Activated CD4-positive, alpha-beta T cell treated with anti-CD3 and anti-CD28 coated beads, Interleukin-2, amount 10 ng/mL, durations not matched to agents 24 days and 14 days (primary cell): ENCODE data around the gene CAST. TPM values are rescaled to one million over a fixed set of nuclear protein-coding genes. Genes with fewer than 3 reads are reported as not detected.

ENCODE experiments used
- DNase-seq: peaks from one replicate; pipeline ENCODE4 v3.0.0; 2022
- H3K27ac Mint-ChIP-seq: one replicate; pipeline ENCODE4 v1.8.0; 2022; ENCODE audit warnings: mild to moderate bottlenecking, mixed read lengths
- H3K27me3 Mint-ChIP-seq: one replicate; pipeline ENCODE4 v1.8.0; 2022; ENCODE audit warnings: mixed read lengths
- H3K36me3 Mint-ChIP-seq: one replicate; pipeline ENCODE4 v1.8.0; 2022; ENCODE audit warnings: low read depth, mild to moderate bottlenecking, mixed read lengths
- H3K4me1 Mint-ChIP-seq: one replicate; pipeline ENCODE4 v1.8.0; 2021; ENCODE audit warnings: mixed read lengths
- H3K4me3 Mint-ChIP-seq: one replicate; pipeline ENCODE4 v1.8.0; 2022; ENCODE audit warnings: mild to moderate bottlenecking, moderate library complexity, mixed read lengths
- H3K9me3 Mint-ChIP-seq: one replicate; pipeline ENCODE4 v1.8.0; 2021; ENCODE audit warnings: mixed read lengths
- intact Hi-C: fragments of 100-400 bp; cut with micrococcal nuclease; formaldehyde crosslinking; loops from one replicate; pipeline ENCODE4 v1.15.1; 2023
- total RNA-seq: library from RNA; stranded (reverse); gene quantifications from 2 replicates; pipeline ENCODE4 v1.2.3, GENCODE V29; 2022

CAST gene
- total RNA-seq, 1 donor from 2014 or later: 104 TPM

DNA sequence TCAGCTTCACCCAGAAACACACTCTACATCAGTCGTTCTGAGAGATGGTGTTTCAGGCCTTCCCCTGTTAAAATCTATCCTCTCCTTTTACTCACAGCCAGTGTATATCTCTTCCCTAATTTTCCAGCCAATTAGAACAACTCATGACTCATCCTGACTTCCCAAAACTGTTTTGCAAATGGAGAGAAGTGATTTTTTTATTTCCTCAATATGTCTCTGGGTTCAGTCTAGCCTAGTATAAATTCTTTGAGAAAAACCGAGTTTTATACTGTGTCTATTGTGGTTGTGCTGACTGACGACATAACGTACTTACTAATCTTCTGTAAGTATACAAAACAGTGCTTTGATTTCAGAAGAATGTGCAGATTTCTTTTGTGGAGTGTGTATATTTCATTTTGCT, 28.4 kb upstream of the CAST start:
- no peak for DNase-seq
- Mint-ChIP-seq H3K27ac (no peak overlapping the region), H3K9me3 (no peaks in the 10 kb centered on the region), H3K36me3 (no peaks in the 10 kb centered on the region), H3K4me3 (no peak overlapping the region), H3K27me3 (peaks cover 38% of the 10 kb centered on the region), H3K4me1 (no peaks in the 10 kb centered on the region)
- intact Hi-C loops: no loop called here

DNA sequence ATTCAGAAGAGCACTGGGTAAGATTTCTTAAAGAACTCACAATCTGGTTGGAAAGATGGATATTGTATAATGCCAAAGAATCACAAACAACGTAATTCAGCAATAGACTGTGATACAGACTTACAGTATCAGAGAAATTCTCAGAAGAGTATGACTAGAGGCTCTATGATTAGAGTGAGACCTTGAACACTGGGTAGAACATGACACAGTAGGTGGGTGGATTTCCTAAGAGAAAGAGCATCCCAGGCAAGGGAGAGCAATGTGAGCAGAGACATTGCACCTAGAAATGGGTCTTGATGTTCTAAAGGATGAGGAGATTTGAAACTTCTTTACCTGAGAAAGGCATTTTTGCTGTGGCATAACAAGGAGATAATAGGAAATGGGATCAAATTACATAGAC, 27.3 kb upstream of the CAST start:
- H3K36me3 Mint-ChIP-seq: no peaks in the 10 kb centered on the region

GRCh38 chr5:96636046-96636445, 26.1 kb upstream of the CAST start:
- no peaks in the 10 kb centered on the region for H3K4me1 Mint-ChIP-seq
- no peak overlapping the region for H3K4me3 Mint-ChIP-seq
- no peak for DNase-seq
- no peak overlapping the region for H3K27ac Mint-ChIP-seq
- H3K36me3 Mint-ChIP-seq: no peaks in the 10 kb centered on the region
- peaks cover 47% of the 10 kb centered on the region for H3K27me3 Mint-ChIP-seq
- intact Hi-C loops: no loop called here
- H3K9me3 Mint-ChIP-seq: no peaks in the 10 kb centered on the region

More for the DNA sequence above, 27.3 kb upstream of the CAST start:
- intact Hi-C loops: no loop called here
- H3K27ac Mint-ChIP-seq: no peak overlapping the region
- H3K9me3 Mint-ChIP-seq: no peaks in the 10 kb centered on the region
- H3K4me1 Mint-ChIP-seq: no peaks in the 10 kb centered on the region
- H3K27me3 Mint-ChIP-seq: peaks cover 39% of the 10 kb centered on the region
- no peak for DNase-seq
- no peak overlapping the region for H3K4me3 Mint-ChIP-seq

DNA sequence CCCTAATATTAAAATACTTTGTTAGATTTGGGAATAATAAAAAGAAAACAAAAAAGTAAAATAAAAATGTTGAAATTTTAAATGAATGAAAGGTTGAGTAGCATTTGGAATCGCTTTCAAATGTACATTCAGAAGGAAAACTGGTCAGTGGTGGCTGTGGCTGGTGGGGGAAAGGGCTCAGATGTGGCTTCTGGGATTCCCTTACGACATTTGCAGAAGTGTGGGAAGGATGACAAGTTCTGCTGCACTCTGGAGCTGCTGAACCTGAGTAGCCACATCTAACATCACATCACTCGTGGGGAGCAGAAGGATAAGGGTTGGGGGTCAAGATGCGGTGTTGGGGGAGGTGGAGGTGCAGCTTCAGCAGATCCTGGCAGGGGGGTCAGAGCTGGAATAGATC, 25.6 kb upstream of the CAST start:
- Mint-ChIP-seq H3K4me1 (peaks cover 2% of the 10 kb centered on the region), H3K9me3 (no peaks in the 10 kb centered on the region), H3K36me3 (no peaks in the 10 kb centered on the region), H3K27me3 (peaks cover 48% of the 10 kb centered on the region), H3K27ac (no peak overlapping the region), H3K4me3 (no peak overlapping the region)
- intact Hi-C loops: no loop called here
- no peak for DNase-seq

GRCh38 chr5:96637196-96637595, 25.0 kb upstream of the CAST start:
- no peaks in the 10 kb centered on the region for H3K9me3 Mint-ChIP-seq
- no peaks in the 10 kb centered on the region for H3K36me3 Mint-ChIP-seq
- no peak overlapping the region for H3K4me3 Mint-ChIP-seq
- H3K27me3 Mint-ChIP-seq: peaks cover 51% of the 10 kb centered on the region
- intact Hi-C loops: no loop called here
- H3K4me1 Mint-ChIP-seq: peaks cover 8% of the 10 kb centered on the region
- DNase-seq: no peak
- no peak overlapping the region for H3K27ac Mint-ChIP-seq

DNA sequence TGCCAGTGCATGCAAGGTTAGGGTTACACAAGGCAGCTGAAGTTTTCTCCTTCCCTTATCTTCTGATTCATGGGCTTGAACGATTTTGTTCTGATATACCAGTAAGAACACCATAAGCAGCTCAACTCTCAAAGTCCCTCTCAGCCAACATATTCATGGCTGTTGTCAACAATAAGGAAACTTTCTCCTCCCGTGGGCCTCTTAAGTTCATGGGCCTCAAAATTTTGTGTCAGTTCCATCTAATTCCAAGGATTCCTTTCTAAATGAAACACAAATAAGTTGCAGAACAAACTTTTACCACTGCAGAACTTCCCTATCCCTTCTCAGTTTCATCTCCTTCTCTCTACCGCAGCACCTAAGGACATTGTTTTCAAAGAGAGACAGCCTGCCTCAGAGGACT, 23.6 kb upstream of the CAST start:
- no peak for DNase-seq
- no peak overlapping the region for H3K4me3 Mint-ChIP-seq
- intact Hi-C loops: no loop called here
- H3K27ac Mint-ChIP-seq: no peak overlapping the region
- peaks cover 43% of the 10 kb centered on the region for H3K27me3 Mint-ChIP-seq
- peaks cover 8% of the 10 kb centered on the region for H3K4me1 Mint-ChIP-seq
- H3K9me3 Mint-ChIP-seq: no peaks in the 10 kb centered on the region
- no peaks in the 10 kb centered on the region for H3K36me3 Mint-ChIP-seq

- no peak overlapping the region for H3K27ac Mint-ChIP-seq
- intact Hi-C loops: no loop called here
Measured at GRCh38 chr5:96640696-96641095, 21.5 kb upstream of the CAST start.

GRCh38 chr5:96641368-96642280, 20.6 kb upstream of the CAST start:
- Mint-ChIP-seq H3K4me1 (peaks cover 8% of the 10 kb centered on the region), H3K36me3 (no peaks in the 10 kb centered on the region), H3K9me3 (no peaks in the 10 kb centered on the region), H3K27ac (no peak overlapping the region), H3K4me3 (no peak overlapping the region), H3K27me3 (peaks cover 20% of the 10 kb centered on the region)
- intact Hi-C loops: no loop called here
- no peak for DNase-seq

More at GRCh38 chr5:96640696-96641095, 21.5 kb upstream of the CAST start:
- Mint-ChIP-seq H3K36me3 (no peaks in the 10 kb centered on the region), H3K4me1 (peaks cover 8% of the 10 kb centered on the region), H3K9me3 (no peaks in the 10 kb centered on the region), H3K4me3 (no peak overlapping the region), H3K27me3 (peaks cover 26% of the 10 kb centered on the region)
- no peak for DNase-seq

GRCh38 chr5:96642281-96642640, 19.9 kb upstream of the CAST start:
- no peaks in the 10 kb centered on the region for H3K9me3 Mint-ChIP-seq
- no peak overlapping the region for H3K4me3 Mint-ChIP-seq
- H3K36me3 Mint-ChIP-seq: no peaks in the 10 kb centered on the region
- intact Hi-C loops: no loop called here
- peaks cover 23% of the 10 kb centered on the region for H3K27me3 Mint-ChIP-seq
- no peak overlapping the region for H3K27ac Mint-ChIP-seq
- peaks cover 8% of the 10 kb centered on the region for H3K4me1 Mint-ChIP-seq
- no peak for DNase-seq

- no peaks in the 10 kb centered on the region for H3K9me3 Mint-ChIP-seq
- DNase-seq: no peak
- H3K4me1 Mint-ChIP-seq: peaks cover 8% of the 10 kb centered on the region
- H3K27ac Mint-ChIP-seq: no peak overlapping the region
- H3K27me3 Mint-ChIP-seq: peaks cover 27% of the 10 kb centered on the region
- no peak overlapping the region for H3K4me3 Mint-ChIP-seq
- no peaks in the 10 kb centered on the region for H3K36me3 Mint-ChIP-seq
- intact Hi-C loops: no loop called here
Measured at GRCh38 chr5:96645091-96645490, 17.1 kb upstream of the CAST start.

- Mint-ChIP-seq H3K36me3 (no peaks in the 10 kb centered on the region), H3K9me3 (no peaks in the 10 kb centered on the region), H3K4me3 (no peak overlapping the region), H3K27ac (no peak overlapping the region), H3K27me3 (peaks cover 38% of the 10 kb centered on the region), H3K4me1 (peaks cover 5% of the 10 kb centered on the region)
- intact Hi-C loops: no loop called here
- no peak for DNase-seq
Measured at GRCh38 chr5:96648023-96648422, 14.2 kb upstream of the CAST start.

DNA sequence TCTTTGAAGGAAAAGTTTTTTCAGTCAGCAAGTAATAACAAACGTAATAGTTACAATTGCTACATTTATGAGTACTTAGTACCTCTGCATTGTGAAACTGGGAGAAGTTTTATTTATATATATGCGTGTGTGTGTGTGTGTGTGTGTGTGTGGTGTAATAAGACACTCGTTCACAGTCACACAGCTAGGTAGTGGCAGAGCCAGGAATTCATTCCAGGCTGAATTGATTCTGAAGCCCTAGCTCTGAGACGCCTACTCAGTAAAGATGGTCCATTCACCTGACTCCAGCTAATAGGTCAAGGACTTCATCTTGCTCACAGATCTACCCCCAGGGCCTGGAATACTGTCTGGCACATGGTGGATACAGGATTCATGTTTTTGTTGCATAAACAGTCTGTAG, 13.6 kb upstream of the CAST start:
- no peak overlapping the region for H3K27ac Mint-ChIP-seq
- no peak for DNase-seq
- H3K4me3 Mint-ChIP-seq: no peak overlapping the region
- intact Hi-C loops: no loop called here
- H3K4me1 Mint-ChIP-seq: peaks cover 5% of the 10 kb centered on the region
- no peaks in the 10 kb centered on the region for H3K36me3 Mint-ChIP-seq
- no peaks in the 10 kb centered on the region for H3K9me3 Mint-ChIP-seq
- peaks cover 42% of the 10 kb centered on the region for H3K27me3 Mint-ChIP-seq

GRCh38 chr5:96649251-96649662, 12.9 kb upstream of the CAST start:
- H3K27ac Mint-ChIP-seq: no peak overlapping the region
- DNase-seq: no peak
- H3K9me3 Mint-ChIP-seq: no peaks in the 10 kb centered on the region
- peaks cover 46% of the 10 kb centered on the region for H3K27me3 Mint-ChIP-seq
- no peaks in the 10 kb centered on the region for H3K36me3 Mint-ChIP-seq
- peaks cover 7% of the 10 kb centered on the region for H3K4me1 Mint-ChIP-seq
- no peak overlapping the region for H3K4me3 Mint-ChIP-seq
- intact Hi-C loops: no loop called here

DNA sequence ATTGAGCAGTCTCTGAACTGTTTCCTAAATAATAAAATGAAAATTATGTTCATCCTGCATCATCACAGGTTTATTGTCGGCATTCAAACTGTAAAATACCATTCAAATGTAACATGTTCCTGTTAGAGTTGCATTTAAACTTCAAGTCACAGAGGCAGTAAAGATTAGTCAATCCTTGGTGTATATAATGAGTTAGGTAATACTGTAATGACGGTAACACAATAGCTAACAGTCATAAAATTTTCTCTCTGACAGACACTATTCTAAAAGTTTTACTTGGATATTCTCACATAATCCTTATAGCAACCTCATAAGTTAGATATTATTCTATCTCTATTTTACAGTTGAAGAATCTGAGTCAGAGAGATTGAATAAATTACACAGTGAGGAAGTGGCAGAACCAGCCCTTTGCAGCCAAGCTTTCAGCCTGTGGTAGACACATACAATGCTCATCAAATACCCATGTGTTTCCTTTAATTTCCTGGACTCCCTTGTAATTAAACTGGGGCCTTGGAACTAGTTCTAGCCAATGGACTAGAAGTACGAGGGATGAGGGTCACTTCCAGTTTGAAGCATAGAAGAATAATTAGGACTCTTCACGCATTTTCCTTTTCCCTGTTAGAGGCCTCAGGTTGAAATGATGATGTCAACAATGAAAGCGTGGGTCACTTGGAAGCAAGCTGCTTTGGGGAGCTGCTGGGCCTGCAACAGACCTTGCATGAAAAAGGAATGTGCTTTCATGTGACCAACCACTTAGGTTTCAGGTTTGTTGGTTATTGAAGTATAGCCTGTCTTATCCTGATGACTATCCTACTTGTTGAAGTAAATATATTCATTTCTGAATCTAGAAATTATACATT, 12.3 kb upstream of the CAST start:
- peaks cover 10% of the 10 kb centered on the region for H3K4me1 Mint-ChIP-seq
- H3K4me3 Mint-ChIP-seq: no peak overlapping the region
- peaks cover 50% of the 10 kb centered on the region for H3K27me3 Mint-ChIP-seq
- intact Hi-C loops: loop anchor here (5.0 kb wide), 1 partner anchor 38 kb away; no protein-coding TSS in a partner anchor
- no peaks in the 10 kb centered on the region for H3K9me3 Mint-ChIP-seq
- no peak for DNase-seq
- no peak overlapping the region for H3K27ac Mint-ChIP-seq
- no peaks in the 10 kb centered on the region for H3K36me3 Mint-ChIP-seq
